Activated effector memory CD4-positive, alpha-beta T cell treated with Interleukin-2 at 50 U/mL for 16 hours (primary cell): ENCODE results near the gene NMU.
"Not testable (repeated sequence)": the region's sequence is repeated elsewhere in the genome, so short reads cannot be mapped to it uniquely, and the experiment has no call there.

Experiments used
- DNase-seq: peaks from one replicate; pipeline ENCODE4 v3.0.0-alpha.2; 2020

NMU gene

DNA sequence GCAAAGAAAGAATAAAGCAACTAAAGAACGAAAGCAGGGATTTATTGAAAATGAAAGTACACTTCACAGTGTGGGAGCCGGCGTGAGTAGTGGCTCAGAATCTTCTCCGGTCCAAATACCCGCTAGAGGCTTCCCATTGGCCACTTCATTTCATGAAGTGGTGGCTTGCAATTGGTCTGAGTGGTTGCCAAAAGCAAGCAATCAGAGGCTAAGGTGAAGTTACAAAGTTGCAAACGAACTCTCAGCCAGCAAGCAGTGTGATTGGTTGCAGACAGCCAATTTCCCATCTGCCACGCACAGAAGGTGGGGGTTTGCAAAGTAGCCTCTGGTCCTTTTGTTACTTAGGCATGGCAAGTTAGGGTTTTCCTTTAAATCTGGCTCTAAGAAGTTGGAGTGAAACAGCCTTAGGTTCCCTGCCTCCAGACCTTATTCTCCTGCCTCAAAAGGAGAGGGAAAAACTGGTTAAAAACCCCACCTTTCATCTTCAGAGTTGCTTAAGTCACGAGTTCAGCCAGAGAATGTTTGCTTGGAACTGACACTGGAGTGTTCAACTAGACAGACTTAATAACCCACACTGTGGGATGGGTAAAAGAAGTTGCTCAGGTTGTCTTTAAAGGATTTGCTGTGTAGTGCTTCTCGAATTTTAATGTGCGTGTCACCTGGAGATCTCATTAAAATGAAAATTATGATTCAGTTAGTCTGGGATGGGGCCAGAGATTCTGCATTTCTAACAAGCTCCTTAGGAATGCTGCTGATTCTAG is 82.5 kb downstream of the NMU start:
- no peak for DNase-seq

- DNase-seq, result not testable (repeated sequence)
Measured at GRCh38 chr4:55551964-55552363, 84.1 kb downstream of the NMU start.

DNA sequence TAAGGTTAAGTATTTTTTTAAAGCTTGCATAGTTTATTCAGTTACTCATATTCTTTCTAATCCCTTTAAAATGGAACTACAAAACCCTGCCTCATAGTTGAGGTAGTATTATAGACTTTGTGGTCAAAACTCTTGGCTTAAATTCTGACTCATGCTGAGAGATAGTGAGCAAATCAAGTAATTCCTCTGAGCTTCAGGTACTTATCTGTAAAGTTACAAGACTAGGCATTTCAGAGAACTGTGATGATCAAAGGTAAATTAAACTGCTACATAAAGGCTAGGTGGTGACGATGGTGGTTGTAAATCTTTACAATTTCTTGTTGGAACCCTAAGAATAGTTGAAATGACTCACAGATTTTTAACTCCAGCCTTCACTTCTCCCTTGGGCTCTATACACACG is 86.2 kb downstream of the NMU start:
- no peak for DNase-seq

- DNase-seq, result no peak
Measured at GRCh38 chr4:55547918-55548317, 88.2 kb downstream of the NMU start.

DNA sequence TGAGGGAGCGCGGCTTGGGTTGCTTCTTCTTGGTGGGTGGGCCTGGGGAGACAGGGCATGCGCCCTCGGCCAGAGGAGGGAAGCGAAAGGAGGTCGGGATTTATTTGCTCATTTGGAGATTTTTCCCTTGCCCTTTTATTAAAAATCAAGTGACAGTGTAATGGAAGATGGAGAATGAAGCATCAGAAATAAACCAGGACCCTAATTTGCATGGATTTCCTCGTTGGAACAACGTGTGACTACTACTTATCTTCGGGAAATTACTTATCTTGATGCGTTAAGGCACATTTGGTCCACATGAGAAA is 88.7 kb downstream of the NMU start:
- no peak for DNase-seq

DNA sequence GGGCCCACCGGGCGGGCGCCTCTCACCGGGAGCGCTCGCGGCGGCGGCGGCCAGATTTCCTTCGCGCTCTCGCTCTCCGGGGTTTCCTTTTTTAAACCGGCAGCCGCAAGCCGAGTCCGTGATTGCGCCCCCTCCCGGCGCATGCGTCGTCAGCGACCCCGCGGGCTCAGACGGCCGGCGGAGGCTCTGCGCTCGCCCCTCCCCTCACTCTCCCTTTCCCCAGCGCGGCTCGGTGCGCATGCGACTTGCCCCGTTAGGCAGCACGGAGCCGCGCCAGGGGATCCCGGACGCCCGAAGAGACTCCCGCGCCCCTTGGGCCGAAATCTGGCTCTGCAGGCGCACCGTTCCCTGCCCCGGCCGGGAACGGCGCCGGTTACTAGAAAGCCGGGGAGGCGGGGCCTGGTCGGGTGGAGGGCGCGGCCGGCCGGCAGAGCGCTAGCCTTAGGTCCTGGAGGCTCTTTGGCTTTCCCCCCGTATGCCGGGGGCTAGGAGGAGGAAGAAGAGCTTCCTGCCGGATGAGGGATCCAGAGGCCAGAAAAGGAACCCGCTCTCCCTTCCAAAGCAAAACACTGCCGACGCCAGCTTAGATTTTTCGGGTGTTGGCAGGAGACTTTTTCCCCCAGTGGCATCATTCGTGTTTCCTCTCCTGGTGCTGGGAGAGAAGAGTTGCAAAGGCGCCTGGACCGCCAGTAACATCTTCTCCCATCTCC is 89.2 kb downstream of the NMU start, which contains the start of gene CLOCK:
CLOCK (minus strand) TSS at position 154 of the 710 bp plus-strand sequence. CDS start 64,124 bp downstream, outside the sequence.
- peak; percentile 79 for DNase-seq

DNA sequence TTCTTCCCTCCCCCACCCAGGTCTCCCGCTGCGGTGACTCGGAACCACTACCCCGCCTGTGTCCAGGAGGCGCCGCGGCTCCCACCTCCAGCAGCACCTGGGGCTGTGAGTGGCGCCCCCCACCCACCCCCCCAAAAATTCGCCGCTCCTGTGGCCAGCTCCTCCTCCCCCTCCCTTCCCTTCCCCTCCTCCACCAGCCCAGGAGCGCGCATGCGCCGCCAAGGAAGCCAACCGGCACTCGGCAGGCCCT is 89.7 kb downstream of the NMU start:
- DNase-seq, result no peak

DNA sequence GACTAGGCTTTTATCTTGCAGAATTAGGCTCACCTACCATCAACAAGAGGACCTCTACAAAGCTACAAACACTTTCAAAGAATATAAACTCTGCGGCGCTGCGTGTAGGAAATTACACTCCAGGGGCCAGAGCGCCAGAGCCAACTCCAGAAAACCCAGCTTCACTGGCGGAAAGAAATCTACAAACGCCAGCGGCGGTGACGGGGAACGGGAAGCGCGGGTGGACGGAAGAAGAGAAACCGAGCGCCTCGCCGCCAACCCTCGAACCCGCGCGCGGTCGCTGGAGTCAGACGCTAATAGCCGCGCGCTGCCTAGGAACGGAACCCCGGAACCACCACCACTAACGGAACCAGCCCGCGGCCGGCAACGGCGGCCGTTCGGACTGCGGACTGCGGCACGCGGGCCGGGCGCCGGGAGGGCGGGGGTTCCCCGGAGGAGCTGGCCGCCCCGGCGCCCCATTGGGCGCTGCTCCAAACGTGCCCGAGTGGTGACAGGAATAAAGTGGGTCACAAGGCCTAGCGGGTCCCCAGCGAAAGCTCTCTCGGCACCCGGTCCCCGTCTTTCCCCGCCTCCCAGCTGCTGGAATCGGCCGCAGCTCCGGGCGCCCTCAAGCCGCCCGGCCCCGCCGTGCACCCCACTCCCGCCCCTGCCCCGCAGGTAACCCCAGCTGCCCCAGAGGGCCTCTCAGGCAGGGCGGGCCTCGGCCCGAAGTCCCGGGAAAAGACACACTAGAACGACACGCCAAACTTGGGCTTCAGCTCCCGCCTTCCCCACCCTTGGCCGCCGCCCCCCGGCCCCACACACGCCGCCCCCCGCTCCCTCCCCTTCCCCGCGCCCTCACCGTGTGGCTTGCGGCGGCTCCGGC is 90.2 kb downstream of the NMU start:
- peak; percentile 58 for DNase-seq
